GM12878 (cell line): ENCODE results near the gene RNASEL. TPM values are rescaled to one million over a fixed set of nuclear protein-coding genes. Genes with fewer than 3 reads are reported as not detected.
A peak's percentile ranks its signal among the peaks of the same experiment; 100 is the strongest.

Experiments
- ATAC-seq: fragments of 200-7000 bp; cut with Tn5 transposase; 3 replicates; pipeline ENCODE4 v1.9.1; 2020; ENCODE audit warnings: mild to moderate bottlenecking, moderate library complexity
- BruUV-seq: library from RNA; stranded (reverse); fragments of 400-500 nt; replicated peaks from 2 replicates; lab custom pipeline; 2021; lab: Mats Ljungman, UMichigan
- CTCF ChIA-PET: fragments of 300-600 bp; sonication (Branson Sonifier 250); formaldehyde crosslinking; extraction: SDS; loops from one replicate; lab custom pipeline; 2021; ENCODE audit warnings: inconsistent platforms; lab: Yijun Ruan, JAX
- POLR2A ChIA-PET: fragments of 350-600 bp; formaldehyde crosslinking; extraction: SDS; loops from one replicate; lab custom pipeline; 2021; ENCODE audit warnings: inconsistent platforms; lab: Charles Lee
- RAD21 ChIA-PET: fragments of 300-600 bp; sonication (Branson Sonifier 250); formaldehyde crosslinking; loops from one replicate; lab custom pipeline; 2023; ENCODE audit warnings: antibody characterized with exemption; ENCODE audit not compliant: unreplicated experiment; lab: Charles Lee
- SMC1A ChIA-PET: fragments of 300-600 bp; sonication (Branson Sonifier 250); formaldehyde crosslinking; loops from one replicate; lab custom pipeline; 2023; ENCODE audit not compliant: unreplicated experiment, uncharacterized antibody; lab: Charles Lee
- DNase-seq: peaks from one replicate; pipeline ENCODE4 v3.0.0-alpha.2; 2011; ENCODE audit warnings: low read depth, low spot score
- FAIRE-seq: peaks from 3 replicates; lab custom pipeline; 2011; peaks lifted over from hg19 to GRCh38; lab: Jason Lieb, UNC
- H2AFZ ChIP-seq: 2 replicates; pipeline ENCODE4 v1.6.0; 2011; ENCODE audit warnings: low read depth, low read length, control low read depth; ENCODE audit not compliant: control insufficient read depth
- H3K27ac ChIP-seq: 2 replicates; pipeline ENCODE4 v1.5.1; 2011; ENCODE audit warnings: control low read depth; ENCODE audit not compliant: control insufficient read depth, insufficient read depth
- H3K27me3 ChIP-seq, 2 experiments: replicated peaks in 1 of 2; 2 replicates each; pipeline versions ENCODE4 v1.6.0 to v1.6.1; 2011; ENCODE audit warnings: low read length in 1 of 2; ENCODE audit not compliant: control insufficient read depth in 2 of 2, insufficient read depth in 2 of 2
- H3K36me3 ChIP-seq, 2 experiments: 2 replicates each; pipeline ENCODE4 v1.5.1; 2011; ENCODE audit warnings: low read length in 1 of 2; ENCODE audit not compliant: control insufficient read depth in 2 of 2, insufficient read depth in 2 of 2
- H3K4me1 ChIP-seq: 2 replicates; pipeline ENCODE4 v1.6.1; 2011; ENCODE audit warnings: mild to moderate bottlenecking, low read length, moderate library complexity, mixed read lengths; ENCODE audit not compliant: control insufficient read depth, insufficient read depth
- H3K4me2 ChIP-seq: 2 replicates; pipeline ENCODE4 v1.6.0; 2011; ENCODE audit warnings: control low read depth; ENCODE audit not compliant: control insufficient read depth, insufficient read depth
- H3K4me3 ChIP-seq: fragments of 200-600 bp; sonication (generic); 2 replicates; pipeline ENCODE4 v1.5.1; 2016
- H3K79me2 ChIP-seq: 2 replicates; pipeline ENCODE4 v1.6.0; 2011; ENCODE audit warnings: low read length; ENCODE audit not compliant: control insufficient read depth, insufficient read depth
- H3K9ac ChIP-seq: 2 replicates; pipeline ENCODE4 v1.8.0; 2011; ENCODE audit warnings: low read length, control low read depth, mixed read lengths; ENCODE audit not compliant: control insufficient read depth, insufficient read depth
- H3K9me3 ChIP-seq: replicated peaks from 3 replicates; pipeline ENCODE4 v1.5.1; 2011; ENCODE audit warnings: mild to moderate bottlenecking, low read length; ENCODE audit not compliant: control insufficient read depth, insufficient read depth
- H4K20me1 ChIP-seq: 2 replicates; pipeline ENCODE4 v1.6.0; 2011; ENCODE audit not compliant: control insufficient read depth, insufficient read depth
- IKZF2 ChIP-seq, 2 experiments: fragments of 450-650 bp; IDR thresholded peaks; 2 replicates each; pipeline ENCODE4 v1.6.1; 2017; ENCODE audit warnings: mild to moderate bottlenecking in 2 of 2, moderate library complexity in 2 of 2
- KAT2A ChIP-seq: conservative IDR thresholded peaks from 2 replicates; pipeline ENCODE4 v1.6.1; 2011; ENCODE audit warnings: low read depth, low read length; ENCODE audit not compliant: control insufficient read depth
- MXI1 ChIP-seq: fragments of 150-350 bp; IDR thresholded peaks from 2 replicates; pipeline ENCODE4 v1.6.1; 2011; ENCODE audit warnings: low read depth, mild to moderate bottlenecking, inconsistent platforms, low read length, improper control_type of control experiment
- NFYB ChIP-seq: IDR thresholded peaks from 2 replicates; pipeline ENCODE4 v1.6.1; 2011; ENCODE audit warnings: low read depth, mild to moderate bottlenecking, low read length, improper control_type of control experiment, moderate library complexity; ENCODE audit not compliant: insufficient read depth
- PAX5 ChIP-seq: IDR thresholded peaks from 2 replicates; pipeline ENCODE4 v1.6.1; 2011; ENCODE audit warnings: low read depth, low read length, borderline replicate concordance
- PKNOX1 ChIP-seq: fragments of 450-650 bp; IDR thresholded peaks from 2 replicates; pipeline ENCODE4 v1.6.1; 2016; ENCODE audit warnings: mild to moderate bottlenecking
- POLR2A ChIP-seq: IDR thresholded peaks from 2 replicates; pipeline ENCODE4 v1.6.1; 2011; ENCODE audit warnings: low read depth, mild to moderate bottlenecking, low read length
- POLR2AphosphoS2 ChIP-seq: IDR thresholded peaks from 2 replicates; pipeline ENCODE4 v1.6.1; 2011; ENCODE audit warnings: low read depth, mild to moderate bottlenecking, low read length, improper control_type of control experiment, moderate library complexity
- RELB ChIP-seq: fragments of 450-650 bp; IDR thresholded peaks from 2 replicates; pipeline ENCODE4 v1.6.1; 2017; ENCODE audit warnings: low read depth, mild to moderate bottlenecking, moderate library complexity
- SMAD5 ChIP-seq: IDR thresholded peaks from 2 replicates; pipeline ENCODE4 v1.6.1; 2016; ENCODE audit warnings: antibody characterized with exemption, low read depth
- SP1 ChIP-seq: IDR thresholded peaks from one replicate; pipeline ENCODE4 v1.6.1; 2011; ENCODE audit warnings: low read depth, low read length
- ZNF24 ChIP-seq: fragments of 450-650 bp; IDR thresholded peaks from 2 replicates; pipeline ENCODE4 v1.6.1; 2017; ENCODE audit warnings: antibody characterized with exemption, mild to moderate bottlenecking
- ZNF384 ChIP-seq: IDR thresholded peaks from 2 replicates; pipeline ENCODE4 v1.6.1; 2012; ENCODE audit warnings: low read depth, mild to moderate bottlenecking, low read length, improper control_type of control experiment, borderline replicate concordance
- WGBS: methylation state at CpG from one replicate; pipeline ENCODE4 v1.1.6; 2016; ENCODE audit warnings: low lambda C conversion rate; ENCODE audit not compliant: insufficient replicate concordance, insufficient coverage; ENCODE audit errors: missing lambda C conversion rate; 5-methylcytosine and 5-hydroxymethylcytosine counted together
- in situ Hi-C: fragments of 300-500 bp; cut with MboI; formaldehyde crosslinking; loops from 9 replicates; pipeline ENCODE4 v1.14.3; 2018; ENCODE audit warnings: mixed read lengths
- intact Hi-C: fragments of 100-400 bp; cut with micrococcal nuclease; formaldehyde crosslinking; loops from one replicate; pipeline ENCODE4 v1.14.2; 2022; ENCODE audit not compliant: unreplicated experiment
- polyA plus RNA-seq, 11 experiments: library from polyadenylated mRNA; depleted of rRNA in 4 of 11; unstranded in 6 of 11; stranded (reverse) in 5 of 11; fragments of >200 nt; fragmentation: Nextera tagmentation in 4 of 11; fragmentation: Illumina TruSeq in 1 of 11; extraction: Ambion mirVana in 4 of 11; extraction: Trizol in 1 of 11; gene quantifications; 1 replicate in 1 of 11; 2 replicates in 10 of 11; pipeline versions ENCODE4 v1.2.1 to v1.2.3, GENCODE V29; 2011 to 2016; ENCODE audit warnings: inconsistent platforms in 2 of 11, missing spikeins in 2 of 11, low read depth in 1 of 11
- total RNA-seq, 4 experiments: library from RNA; depleted of rRNA in 3 of 4; stranded (reverse); fragments of >200 nt in 3 of 4; fragmentation: Illumina TruSeq in 1 of 4; extraction: Trizol in 1 of 4; gene quantifications; 2 replicates each; pipeline versions ENCODE4 v1.2.1 to v1.2.3, GENCODE V29; 2013 to 2021

RNASEL gene
- total and polyA plus RNA-seq, 10 of the 15 experiments (the other 5 are each of a cell fraction or from before 2014, with no cell fraction given), result 3.0 to 10.8 (median 5.0) TPM

- TF ChIP-seq POLR2AphosphoS2, result no peak
These were observed 14.9 kb downstream of the RNASEL start (continued) for GRCh38 chr1:182574156-182574555.

GRCh38 chr1:182570611-182570970 is 18.5 kb downstream of the RNASEL start:
- ChIA-PET POLR2A (interaction anchor here (2.4 kb wide), 1 partner anchor 18 kb away, joined by 5 read pairs; the partner anchor contains the start of gene RNASEL), SMC1A (no interaction called here), RAD21 (interaction anchor here (0.5 kb wide), 1 partner anchor 179 kb away, joined by 3 read pairs; the partner anchor contains the start of gene GLUL), CTCF (interaction anchor here (1.0 to 1.4 kb wide), 3 partner anchors 9 to 121 kb away, joined by 4 read pairs; no protein-coding TSS in a partner anchor)
- intact Hi-C loops, result no loop called here
- peaks cover 14% of the 10 kb centered on the region for H3K4me1 ChIP-seq
- ATAC-seq, result peak; percentile 38; the same call in 2 of the 3 replicates
- peak overlapping the region; percentile 63 for H2AFZ ChIP-seq
- no peak overlapping the region for H3K9ac ChIP-seq
- BruUV-seq, result no TSS peak
- no peak overlapping the region for H3K4me3 ChIP-seq
- FAIRE-seq, result peak; percentile 75
- no peaks in the 10 kb centered on the region for H3K36me3 ChIP-seq
- H4K20me1 ChIP-seq, result no peaks in the 10 kb centered on the region
- no peaks in the 10 kb centered on the region; a peak in 1 of 4 replicates for H3K27me3 ChIP-seq
- no peaks in the 10 kb centered on the region for H3K79me2 ChIP-seq
- H3K9me3 ChIP-seq, result no peaks in the 10 kb centered on the region; the same call in 2 of the 3 replicates
- in situ Hi-C loops, result no loop called here
- H3K27ac ChIP-seq, result no peak overlapping the region
- TF ChIP-seq PAX5 (peak; percentile 60; the same call in 1 of the 2 replicates), IKZF2 (IDR thresholded peaks at IDR 0.05) (no peak)
- DNase-seq, result no peak
- H3K4me2 ChIP-seq, result no peak overlapping the region
- WGBS, result 27% methylated on average over 2 of the region's 2 CpGs

GRCh38 chr1:182569939-182570610 is 19.0 kb downstream of the RNASEL start:
- 50% methylated on average over 6 of the region's 6 CpGs for WGBS
- H3K27ac ChIP-seq, result no peak overlapping the region
- DNase-seq (no peak), FAIRE-seq (no peak), ATAC-seq (peak; percentile 33)
- H3K4me2 ChIP-seq, result 0 out of 2 replicates have a peak overlapping the region, but pooled peaks have one; percentile 9
- BruUV-seq, result no TSS peak
- no peaks in the 10 kb centered on the region; the same call in 2 of the 3 replicates for H3K9me3 ChIP-seq
- H4K20me1 ChIP-seq, result no peaks in the 10 kb centered on the region
- CTCF ChIA-PET, result interaction anchor here (1.0 to 1.4 kb wide), 3 partner anchors 10 to 121 kb away, joined by 4 read pairs; no protein-coding TSS in a partner anchor
- POLR2A ChIA-PET, result interaction anchor here (2.4 kb wide), 1 partner anchor 18 kb away, joined by 5 read pairs; the partner anchor contains the start of gene RNASEL
- RAD21 ChIA-PET, result no interaction called here
- H3K9ac ChIP-seq, result no peak overlapping the region
- no peak overlapping the region for H3K4me3 ChIP-seq
- H3K27me3 ChIP-seq, result no peaks in the 10 kb centered on the region; a peak in 1 of 4 replicates
- SMC1A ChIA-PET, result interaction anchor here (0.5 kb wide), 1 partner anchor 122 kb away, joined by 3 read pairs; no protein-coding TSS in a partner anchor
- no peaks in the 10 kb centered on the region for H3K79me2 ChIP-seq
- H3K4me1 ChIP-seq, result peaks cover 14% of the 10 kb centered on the region
- intact Hi-C loops, result no loop called here
- in situ Hi-C loops, result no loop called here
- peak overlapping the region; percentile 63 for H2AFZ ChIP-seq
- H3K36me3 ChIP-seq, result no peaks in the 10 kb centered on the region
- TF ChIP-seq ZNF384 (no peak), KAT2A (no peak), SMAD5 (no peak), RELB (no peak), NFYB (no peak), MXI1 (no peak), SP1 (no peak), POLR2A (no peak), PKNOX1 (no peak), ZNF24 (no peak)
